ENCODE results near the gene KCNN3. TPM values are rescaled to one million over a fixed set of nuclear protein-coding genes. Genes with fewer than 3 reads are reported as not detected.

The KCNN3 gene
- total and polyA plus RNA-seq, 2 of the 8 experiments (the other 6 are each of a cell fraction or from before 2014, with no cell fraction given), result 2.8 to 3.7 TPM

GRCh38 chr1:154794608-154795007 is 75.5 kb downstream of the KCNN3 start:
- POLR2A ChIA-PET (ENCODE audit: partially characterized antibody), result interaction anchor here (1.0 kb wide), 1 partner anchor 20 kb away, joined by 3 read pairs; no protein-coding TSS in a partner anchor
- H4K91ac ChIP-seq (replicated peaks; ENCODE audit: insufficient read length, low read length), result no peak overlapping the region
- H2BK12ac ChIP-seq (ENCODE audit: low read depth, low read length), result no peak overlapping the region
- no peak overlapping the region for H3K14ac ChIP-seq (ENCODE audit: insufficient read length)
- no peaks in the 10 kb centered on the region for H3K79me2 ChIP-seq (ENCODE audit: control insufficient read depth in 1 of 2, insufficient read depth in 2 of 2, low read length in 2 of 2)
- H3K18ac ChIP-seq (ENCODE audit: extremely low read depth, low read length), result no peak overlapping the region
- H4K8ac ChIP-seq (ENCODE audit: extremely low read depth, insufficient read depth, low read length), result no peak overlapping the region
- no peak overlapping the region for H3K4me2 ChIP-seq (ENCODE audit: insufficient read depth in 1 of 2, low read depth in 2 of 2, low read length in 2 of 2)
- H3K27ac ChIP-seq (ENCODE audit: low read depth, low read length), result no peak overlapping the region
- H3K4me1 ChIP-seq (replicated peaks in 1 of 4; ENCODE audit: control insufficient read depth in 3 of 4, insufficient read depth in 4 of 4, low read length in 3 of 4), result no peaks in the 10 kb centered on the region
- no peaks in the 10 kb centered on the region; a peak in 2 of 7 replicates for H3K27me3 ChIP-seq (replicated peaks in 1 of 4; ENCODE audit: control insufficient read depth in 3 of 4, extremely low read depth in 1 of 4, insufficient read depth in 3 of 4, low read length in 3 of 4)
- H2BK120ac ChIP-seq (replicated peaks; ENCODE audit: low read depth, low read length), result no peak overlapping the region
- no peaks in the 10 kb centered on the region for H3K36me3 ChIP-seq (ENCODE audit: control insufficient read depth in 2 of 4, insufficient read depth in 4 of 4, low read length in 3 of 4)
- no peak overlapping the region for H3K4ac ChIP-seq (replicated peaks; ENCODE audit: insufficient read length, low read depth, low read length)
- H4K5ac ChIP-seq (ENCODE audit: insufficient read length, low read depth, low read length), result no peak overlapping the region
- no peak for DNase-seq (ENCODE audit: low read depth in 1 of 2, low spot score in 2 of 2)
- CTCF ChIA-PET (ENCODE audit: partially characterized antibody), result interaction anchor here (0.6 to 1.3 kb wide), 6 partner anchors 8 to 243 kb away, joined by 3 to 4 read pairs (median 3); no protein-coding TSS in a partner anchor
- H3K79me1 ChIP-seq (ENCODE audit: low read depth, low read length), result no peaks in the 10 kb centered on the region
- H2BK15ac ChIP-seq (ENCODE audit: low read length), result no peak overlapping the region
- no peak overlapping the region for H2AFZ ChIP-seq (ENCODE audit: low read length)
- H2BK20ac ChIP-seq (ENCODE audit: low read length), result no peak overlapping the region
- H3K23ac ChIP-seq (ENCODE audit: insufficient read length), result no peak overlapping the region
- no peaks in the 10 kb centered on the region for H3K9me3 ChIP-seq (ENCODE audit: insufficient read depth in 2 of 2, low read depth in 1 of 2, low read length in 1 of 2)
- H3K9ac ChIP-seq (replicated peaks in 1 of 4; ENCODE audit: extremely low read depth in 1 of 4, low read depth in 3 of 4, low read length in 3 of 4), result no peak overlapping the region
- H3K56ac ChIP-seq (replicated peaks; ENCODE audit: insufficient read length, low read depth, low read length), result no peak overlapping the region
- H4K20me1 ChIP-seq (replicated peaks in 1 of 2; ENCODE audit: control insufficient read depth in 1 of 2, insufficient read depth in 2 of 2, low read length in 2 of 2), result no peaks in the 10 kb centered on the region
- H2BK5ac ChIP-seq (ENCODE audit: low read depth, low read length), result no peak overlapping the region
- no peak for FAIRE-seq
- no peak overlapping the region for H3K4me3 ChIP-seq (ENCODE audit: extremely low read depth in 1 of 4, insufficient read depth in 2 of 4, low read depth in 3 of 4, low read length in 4 of 4)
- H3K23me2 ChIP-seq (ENCODE audit: low read depth, low read length), result no peaks in the 10 kb centered on the region
- 81% methylated on average over 3 of the region's 3 CpGs; no CpG with 5 or more reads in 1 of the 2 experiments for WGBS, 2 experiments (ENCODE audit: extremely low coverage in 1 of 2, insufficient coverage in 1 of 2, insufficient read length in 1 of 2, insufficient replicate concordance in 2 of 2, low coverage in 1 of 2, low lambda C conversion rate in 2 of 2, missing lambda C conversion rate in 1 of 2)
- H2AK5ac ChIP-seq (ENCODE audit: low read depth, low read length), result no peak overlapping the region
